ENCODE measurements around the gene MTOR.

- TF ChIP-seq, protein P1, sequence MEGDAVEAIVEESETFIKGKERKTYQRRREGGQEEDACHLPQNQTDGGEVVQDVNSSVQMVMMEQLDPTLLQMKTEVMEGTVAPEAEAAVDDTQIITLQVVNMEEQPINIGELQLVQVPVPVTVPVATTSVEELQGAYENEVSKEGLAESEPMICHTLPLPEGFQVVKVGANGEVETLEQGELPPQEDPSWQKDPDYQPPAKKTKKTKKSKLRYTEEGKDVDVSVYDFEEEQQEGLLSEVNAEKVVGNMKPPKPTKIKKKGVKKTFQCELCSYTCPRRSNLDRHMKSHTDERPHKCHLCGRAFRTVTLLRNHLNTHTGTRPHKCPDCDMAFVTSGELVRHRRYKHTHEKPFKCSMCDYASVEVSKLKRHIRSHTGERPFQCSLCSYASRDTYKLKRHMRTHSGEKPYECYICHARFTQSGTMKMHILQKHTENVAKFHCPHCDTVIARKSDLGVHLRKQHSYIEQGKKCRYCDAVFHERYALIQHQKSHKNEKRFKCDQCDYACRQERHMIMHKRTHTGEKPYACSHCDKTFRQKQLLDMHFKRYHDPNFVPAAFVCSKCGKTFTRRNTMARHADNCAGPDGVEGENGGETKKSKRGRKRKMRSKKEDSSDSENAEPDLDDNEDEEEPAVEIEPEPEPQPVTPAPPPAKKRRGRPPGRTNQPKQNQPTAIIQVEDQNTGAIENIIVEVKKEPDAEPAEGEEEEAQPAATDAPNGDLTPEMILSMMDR (IDR thresholded peaks at IDR 0.05) = no peak
- TF ChIP-seq POLR2A (IDR thresholded peaks at IDR 0.05) (no peak), POLR2AphosphoS5 (IDR thresholded peaks at IDR 0.05) (no peak), EP300 (IDR thresholded peaks at IDR 0.05) (no peak)
Measured at GRCh38 chr1:11125931-11126330, 136.4 kb downstream of the MTOR start.
